ENCODE measurements around the gene RAB14.

Gene RAB14

DNA sequence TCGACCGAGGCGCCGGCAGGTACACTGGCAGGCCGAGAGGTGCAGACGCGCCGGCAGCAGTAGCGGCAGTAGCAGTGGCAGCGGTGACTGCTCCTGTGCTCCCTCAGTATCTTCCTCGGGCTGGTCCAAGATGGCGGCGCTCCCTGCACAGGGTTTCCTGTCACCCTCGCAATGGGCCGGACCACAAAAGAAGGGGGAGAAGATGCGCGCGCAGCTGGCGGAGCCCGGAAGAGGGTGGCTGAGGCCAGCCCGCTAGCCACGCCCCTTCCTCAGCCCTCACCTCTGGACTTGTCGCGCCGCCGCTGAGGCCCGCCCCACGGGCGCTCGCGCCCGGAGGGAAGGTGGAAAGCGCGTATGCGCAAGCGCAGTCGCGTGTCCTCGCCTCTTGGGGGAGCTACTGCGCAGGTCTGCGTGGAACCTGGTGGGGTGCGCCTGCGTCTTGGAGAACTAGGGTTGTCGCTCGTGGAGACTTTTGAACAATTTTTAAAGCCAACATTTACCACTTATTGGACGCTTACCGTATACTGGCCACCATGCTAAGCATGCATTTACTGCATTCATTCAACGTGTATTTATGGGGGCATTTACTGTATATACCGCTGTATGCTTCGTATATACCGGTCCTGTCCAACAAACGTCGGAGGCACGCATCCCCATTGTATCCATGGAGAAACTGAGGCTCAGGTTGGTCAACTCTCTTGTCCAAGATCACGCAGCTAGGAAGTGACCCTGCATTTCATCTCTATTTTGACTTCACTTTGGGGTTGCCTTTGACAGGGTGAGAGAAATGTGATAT lies at the start of gene RAB14:
Gene RAB14 (minus strand): TSS at position 132 of the 796 bp plus-strand sequence. CDS start 8,457 bp downstream, outside the sequence.
- peak; percentile 99 for DNase-seq

DNA sequence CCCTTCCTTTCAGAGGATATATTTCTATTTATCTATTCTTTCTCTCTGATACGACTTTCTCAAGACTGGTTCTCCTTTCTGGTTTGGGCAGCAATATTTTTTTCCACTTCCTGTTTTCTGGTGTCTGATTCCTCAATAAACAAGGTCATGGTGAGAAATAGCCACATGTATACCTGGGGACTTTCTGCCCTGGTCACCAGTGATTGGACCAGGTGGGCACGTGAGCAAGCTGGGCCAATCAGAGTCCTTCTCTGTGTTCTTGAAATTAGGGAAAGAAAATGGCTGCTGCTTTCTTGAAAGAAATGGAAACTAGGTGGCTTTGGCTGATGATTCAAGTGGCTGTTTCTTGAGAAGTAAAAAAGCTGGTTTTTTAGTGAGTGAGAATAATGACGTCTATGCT lies 47.9 kb upstream of the RAB14 start:
- no peak for DNase-seq

DNA sequence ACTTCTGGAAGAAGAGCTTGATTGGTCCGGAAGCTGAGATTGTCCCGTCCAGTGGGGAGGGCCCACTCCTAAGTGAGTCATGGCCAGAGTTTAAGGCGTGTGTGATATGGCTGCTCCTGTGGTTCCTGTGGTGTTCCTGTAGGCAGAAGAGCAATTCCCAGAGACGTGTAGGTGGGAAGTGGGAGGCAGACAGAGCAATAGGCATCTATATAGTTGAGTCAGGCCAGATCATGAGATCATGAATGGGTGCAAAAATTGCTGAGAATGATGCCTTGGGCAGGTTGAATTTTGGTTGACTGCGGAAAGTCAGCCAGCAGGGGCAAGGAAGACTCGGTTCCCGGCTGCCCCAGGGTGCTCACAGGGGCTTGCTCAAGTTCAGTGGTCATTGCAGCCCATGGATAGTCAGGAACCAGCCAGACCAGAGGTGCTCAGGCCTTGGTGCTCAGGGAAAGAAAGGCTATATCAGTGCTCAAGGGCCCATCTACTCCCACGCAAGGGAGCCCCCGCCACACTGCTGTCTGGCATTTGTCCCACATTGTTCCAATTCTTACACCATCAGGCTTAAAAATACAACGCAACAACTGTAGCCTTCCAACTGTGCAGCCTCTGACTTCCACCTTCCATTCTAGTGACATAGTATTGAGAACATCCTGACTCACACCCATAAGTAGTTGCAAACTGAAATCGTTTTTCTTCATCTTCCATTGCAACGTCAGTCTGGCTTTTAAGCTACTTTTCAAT lies 45.3 kb upstream of the RAB14 start:
- no peak for DNase-seq

DNA sequence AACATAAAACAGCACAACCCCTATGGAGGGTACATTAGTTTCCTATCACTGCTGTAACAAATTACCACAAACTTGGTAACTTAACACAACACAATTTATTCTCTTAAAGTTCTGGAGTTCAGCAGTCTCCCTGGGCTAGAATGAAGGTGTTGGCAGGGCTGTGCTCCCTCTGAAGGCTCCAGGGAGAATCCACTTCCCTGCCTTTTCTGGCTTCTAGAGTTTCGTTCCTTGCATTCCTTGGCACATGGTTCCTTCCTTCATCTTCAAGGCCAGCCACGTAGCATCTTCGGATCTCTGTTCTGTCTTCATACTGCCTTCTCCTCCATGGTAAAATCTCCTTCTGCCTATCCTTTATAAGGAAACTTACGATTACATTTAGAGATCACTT lies 41.3 kb upstream of the RAB14 start:
- no peak for DNase-seq

DNA sequence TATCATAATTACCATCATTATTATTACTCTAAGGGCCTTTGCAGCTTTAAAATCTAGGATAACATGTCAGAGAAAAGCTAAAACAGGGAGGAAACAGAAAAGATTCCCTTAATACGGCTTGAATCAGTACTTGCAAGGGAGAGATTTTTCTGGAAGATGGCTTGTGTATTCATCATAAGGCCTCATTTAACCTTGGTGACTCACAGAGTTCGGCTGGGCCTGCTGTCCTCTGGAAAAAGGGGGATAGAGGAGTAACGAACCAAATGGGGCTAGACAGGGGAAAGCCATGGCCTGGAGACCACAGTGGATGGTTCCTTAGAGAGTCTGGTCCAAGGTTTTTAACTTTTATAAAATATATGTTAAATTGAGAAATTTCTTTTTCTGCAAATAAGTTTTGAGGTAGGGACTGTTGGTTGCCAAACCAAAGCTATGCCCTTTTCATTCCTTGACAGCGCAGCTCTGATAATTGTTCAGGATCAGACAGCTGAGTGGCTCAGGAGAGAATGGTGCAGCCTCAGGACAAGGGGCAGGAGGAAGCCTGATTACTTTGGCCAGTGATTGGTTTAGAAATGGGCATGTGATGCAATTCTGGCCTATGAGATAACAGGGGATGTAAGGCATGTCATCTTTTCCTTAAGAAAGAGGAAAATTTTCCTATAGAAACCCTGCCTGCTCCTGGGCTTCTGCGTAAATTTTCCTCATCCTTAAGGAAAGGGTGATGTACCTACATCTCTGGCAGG lies 40.7 kb upstream of the RAB14 start:
- DNase-seq, result no peak

DNA sequence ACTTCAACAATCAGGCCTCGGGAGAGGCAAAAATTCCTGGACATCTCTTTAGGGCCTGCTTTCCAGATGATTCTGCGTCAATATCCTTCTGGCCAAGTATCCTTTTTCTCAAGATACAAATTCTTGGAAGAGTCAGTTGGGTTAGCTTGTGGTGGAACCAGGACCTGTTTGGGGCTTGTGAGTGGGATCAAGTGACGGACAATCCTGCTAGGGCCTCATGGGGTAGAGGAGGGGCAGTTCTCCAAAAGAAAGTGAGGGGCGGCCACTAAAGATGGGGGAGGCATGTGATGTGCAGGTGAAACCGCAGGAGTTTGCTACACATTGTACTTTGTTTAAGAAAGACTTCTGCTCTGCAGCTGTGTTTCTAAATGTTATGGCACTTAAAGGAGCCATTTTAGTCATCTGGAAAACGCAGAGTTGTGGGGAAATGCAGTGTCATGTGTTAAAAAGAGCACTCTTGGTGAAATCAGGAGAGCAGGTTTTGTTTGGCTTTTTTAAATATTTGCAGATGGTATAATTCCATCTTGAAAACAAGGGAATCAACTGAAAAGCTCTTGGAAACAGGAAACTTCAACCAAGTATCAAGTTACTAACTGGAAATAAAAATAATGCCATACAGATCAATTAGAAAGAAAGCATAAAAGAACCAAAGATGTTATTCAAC lies 38.9 kb upstream of the RAB14 start:
- DNase-seq, result no peak

DNA sequence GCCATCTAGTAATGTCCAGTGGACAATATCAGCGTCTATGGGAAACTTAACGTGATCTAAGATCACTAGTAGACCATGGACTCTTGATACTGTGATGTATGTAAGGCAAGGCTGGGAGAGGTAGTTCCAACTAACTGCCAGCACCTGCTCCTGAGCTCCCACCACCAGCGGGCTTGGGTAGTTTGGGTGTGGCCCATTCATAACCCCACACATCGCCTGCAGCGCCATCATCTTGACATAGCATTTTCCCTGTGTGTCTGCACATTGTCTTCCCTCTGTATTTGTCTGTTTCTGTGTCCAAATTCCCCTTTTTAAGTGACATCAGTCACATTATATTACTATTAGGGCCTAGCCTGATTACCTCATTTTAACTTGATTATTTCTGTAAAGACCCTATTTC lies 38.2 kb upstream of the RAB14 start:
- no peak for DNase-seq

DNA sequence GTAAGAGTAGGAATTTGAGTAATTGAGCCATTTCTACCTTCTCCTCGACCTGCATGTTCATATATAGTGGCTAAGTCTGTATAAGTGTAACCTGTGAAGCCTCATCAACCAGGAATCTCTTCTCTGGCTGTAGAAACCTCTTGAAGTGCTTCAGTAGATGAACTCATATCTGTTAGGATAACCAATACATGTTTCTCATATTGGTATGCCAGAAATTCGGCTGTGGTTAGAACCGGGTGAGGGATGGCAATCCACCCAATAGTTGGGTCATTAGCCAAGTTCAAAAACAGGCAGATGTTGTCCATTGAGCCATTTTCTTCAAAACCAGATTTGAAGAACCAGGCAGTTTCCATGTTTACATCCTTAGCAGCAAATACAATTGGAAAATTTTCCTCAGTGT lies 37.4 kb upstream of the RAB14 start:
- DNase-seq, result no peak

DNA sequence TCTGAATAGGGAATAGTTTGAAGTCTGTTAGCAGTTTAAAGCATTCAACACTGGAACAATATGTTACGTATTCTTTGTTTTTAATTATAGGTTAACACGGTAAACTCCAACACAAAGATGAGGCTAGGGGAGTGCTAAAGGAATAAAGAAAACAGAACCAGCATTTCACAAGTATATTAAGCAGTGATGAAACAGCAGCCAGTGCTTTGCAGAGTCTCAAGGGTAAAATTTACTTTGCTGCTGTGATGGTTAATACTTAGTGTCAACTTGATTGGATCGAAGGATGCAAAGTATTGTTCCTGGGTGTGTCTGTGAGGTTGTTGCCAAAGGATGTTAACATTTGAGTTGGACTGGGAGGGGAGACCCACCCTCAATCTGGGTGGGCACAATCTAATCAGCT lies 36.2 kb upstream of the RAB14 start:
- DNase-seq, result no peak

DNA sequence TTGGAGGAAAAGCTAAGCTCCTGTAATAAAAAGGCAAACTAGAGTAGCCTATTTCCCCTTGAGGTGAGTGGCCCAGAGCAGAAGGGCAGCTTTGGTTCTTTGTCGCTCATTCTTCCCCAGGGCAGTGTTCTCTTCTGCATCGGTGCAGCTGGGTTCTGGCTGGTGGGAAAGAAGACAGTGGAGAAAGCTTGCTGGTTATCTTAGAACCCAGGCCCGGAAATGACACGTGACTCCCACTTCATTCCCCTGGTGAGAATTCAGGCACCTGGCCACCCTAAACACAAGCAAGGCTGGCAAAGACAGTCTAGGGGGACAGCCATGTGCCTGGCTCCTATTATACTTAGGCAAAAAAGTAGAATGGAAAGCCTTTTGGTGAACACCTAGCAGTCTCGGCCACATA lies 33.8 kb upstream of the RAB14 start:
- DNase-seq, result no peak

DNA sequence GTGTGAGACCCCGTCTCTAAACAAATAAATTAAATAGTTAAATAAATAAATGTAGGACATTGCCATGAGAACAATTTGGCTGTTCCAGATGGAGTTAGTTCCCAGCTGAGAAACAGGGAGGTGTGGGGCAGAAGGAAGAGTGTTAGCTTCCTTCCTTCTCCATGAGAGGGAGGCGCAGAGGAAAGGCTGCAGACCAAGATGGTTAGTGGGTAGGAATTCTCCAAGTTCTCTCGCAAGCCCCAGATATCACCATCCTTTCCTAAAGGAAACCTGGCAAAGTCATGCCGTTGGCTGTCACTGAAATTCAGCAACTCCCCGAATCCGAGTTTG lies 33.1 kb upstream of the RAB14 start:
- DNase-seq, result no peak

DNA sequence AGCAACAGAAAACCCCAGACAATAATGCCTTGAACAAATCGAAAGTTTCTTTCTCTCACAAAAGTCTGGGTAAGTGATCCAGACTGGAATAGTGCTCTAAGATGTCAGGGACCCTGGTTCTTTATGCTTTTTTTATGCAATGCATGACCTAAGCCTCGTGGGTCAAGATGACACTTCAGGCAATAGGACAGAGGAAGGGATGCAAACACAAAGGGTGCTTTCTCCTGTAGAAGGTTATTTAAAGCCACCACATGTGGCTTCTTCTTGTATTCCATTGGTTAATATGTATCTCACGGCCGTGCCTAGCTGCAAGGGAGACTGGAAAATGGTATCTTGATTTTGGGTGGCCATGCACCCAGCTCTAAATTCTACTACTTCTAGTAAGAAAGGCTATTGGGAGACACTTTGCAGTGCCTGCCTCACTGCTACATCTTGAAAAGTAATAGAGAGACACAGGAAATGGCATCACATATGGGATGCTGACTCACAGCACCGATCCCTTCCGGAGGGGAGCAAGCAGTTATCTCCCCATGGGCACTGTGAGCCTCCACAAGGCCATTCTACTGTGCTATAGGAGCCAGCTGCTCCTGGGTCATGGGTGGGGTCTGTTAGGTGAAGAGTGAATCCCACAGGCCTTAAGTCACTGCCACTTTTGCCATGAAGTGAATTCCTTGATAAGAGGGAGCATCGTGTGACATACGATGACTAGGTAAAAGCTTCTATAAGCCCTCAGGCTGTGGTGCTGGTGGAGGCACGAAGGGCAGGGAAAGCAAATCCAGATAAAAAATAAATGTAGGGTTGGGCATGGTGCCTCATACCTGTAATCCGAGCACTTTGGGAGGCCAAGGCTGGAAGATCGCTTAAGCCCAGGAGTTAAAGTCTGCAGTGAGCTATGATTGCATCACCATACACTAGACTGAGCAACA lies 32.5 kb upstream of the RAB14 start:
- DNase-seq, result no peak

DNA sequence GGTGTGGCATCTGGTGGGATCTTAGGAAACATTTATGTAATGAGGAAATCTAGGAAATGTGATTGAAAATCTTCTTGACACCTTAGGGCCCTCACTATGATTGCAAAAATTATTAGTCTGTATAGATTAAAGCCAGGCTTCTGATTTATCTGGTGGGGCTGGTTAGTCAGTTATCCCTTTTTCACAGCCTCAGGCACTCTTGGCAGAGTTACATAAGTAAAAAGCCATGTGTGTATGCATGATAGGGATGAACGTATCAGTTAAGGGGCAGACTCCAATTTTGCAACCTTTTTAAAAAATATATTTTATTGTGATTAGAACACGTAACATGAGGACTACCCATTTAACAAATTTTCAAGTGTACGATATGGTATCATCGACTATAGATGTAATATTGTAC lies 30.6 kb upstream of the RAB14 start:
- no peak for DNase-seq

DNA sequence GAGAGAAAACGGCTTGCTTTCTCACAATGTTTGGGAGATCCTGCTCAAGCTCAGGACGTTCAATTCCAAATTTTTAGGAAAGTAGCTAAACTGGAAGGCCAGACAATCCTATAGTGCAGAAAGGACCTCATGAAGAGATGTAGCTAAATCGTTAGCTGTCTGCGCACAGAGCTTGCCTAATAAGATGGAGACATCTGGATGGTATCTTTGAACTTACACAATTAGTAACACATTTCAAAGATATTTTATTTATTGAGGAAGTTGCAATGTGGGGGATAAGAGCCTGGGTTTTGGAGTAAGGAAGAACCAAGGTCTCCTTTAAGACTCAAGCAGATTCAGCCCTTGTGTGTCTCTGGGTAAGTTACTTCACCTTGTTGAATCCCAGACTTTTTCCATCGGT lies 28.6 kb upstream of the RAB14 start:
- DNase-seq, result no peak

DNA sequence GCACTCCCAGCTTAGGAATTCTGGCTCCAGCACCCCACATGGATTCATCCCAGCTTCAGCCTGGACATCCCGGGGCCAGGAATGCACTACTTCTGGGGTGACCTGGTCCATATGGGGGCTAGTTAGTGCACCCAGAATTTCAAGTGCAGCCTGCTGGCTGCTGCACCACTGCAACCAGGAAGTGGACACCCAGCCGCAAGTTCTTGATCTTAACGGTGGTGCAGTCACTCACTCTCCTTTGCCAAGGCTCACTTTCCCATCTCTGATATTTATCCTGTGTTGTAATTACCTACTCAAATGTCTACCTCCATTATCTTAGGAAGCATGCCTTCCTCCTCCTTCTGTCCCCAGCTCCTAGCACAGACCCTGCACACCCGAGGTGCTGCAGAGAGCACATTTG lies 26.2 kb upstream of the RAB14 start:
- DNase-seq, result no peak

DNA sequence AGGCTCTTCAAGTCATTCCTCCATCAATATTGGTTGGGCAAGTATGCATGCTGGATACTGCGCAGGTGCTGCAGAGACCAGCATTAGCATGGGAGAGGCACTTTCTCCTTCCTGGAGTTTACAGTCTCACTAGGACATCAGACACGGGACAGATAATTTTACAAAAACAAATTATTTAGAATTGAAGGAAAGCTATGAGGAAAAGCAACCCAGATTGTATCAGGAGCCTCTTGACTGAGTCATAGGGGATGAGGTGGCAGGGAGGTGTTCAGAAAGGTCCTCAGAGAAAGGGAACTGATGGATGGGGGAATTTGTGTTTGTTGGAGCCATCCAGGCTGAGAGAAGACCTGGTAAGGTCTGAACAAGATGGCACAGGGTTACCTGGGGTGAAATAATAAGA lies 24.5 kb upstream of the RAB14 start:
- DNase-seq, result no peak

DNA sequence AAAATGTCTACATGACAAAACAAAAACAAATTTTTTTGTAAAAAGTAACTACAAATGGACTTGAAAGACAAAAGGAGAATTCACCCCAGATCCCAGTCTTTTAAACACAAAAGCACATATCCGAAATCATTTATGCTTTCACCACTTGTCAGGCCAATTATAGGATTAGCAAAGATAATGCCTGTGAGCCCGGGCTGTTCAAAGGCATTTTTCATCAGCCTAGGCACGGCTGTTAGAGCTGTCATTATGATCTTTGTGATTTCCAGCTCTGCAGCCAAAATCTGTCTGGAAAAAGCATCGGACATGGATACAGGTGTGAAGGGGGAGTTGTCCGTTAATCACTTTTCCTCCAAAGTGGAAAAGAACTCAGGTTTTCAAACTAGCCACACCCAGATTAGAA lies 23.6 kb upstream of the RAB14 start:
- no peak for DNase-seq

DNA sequence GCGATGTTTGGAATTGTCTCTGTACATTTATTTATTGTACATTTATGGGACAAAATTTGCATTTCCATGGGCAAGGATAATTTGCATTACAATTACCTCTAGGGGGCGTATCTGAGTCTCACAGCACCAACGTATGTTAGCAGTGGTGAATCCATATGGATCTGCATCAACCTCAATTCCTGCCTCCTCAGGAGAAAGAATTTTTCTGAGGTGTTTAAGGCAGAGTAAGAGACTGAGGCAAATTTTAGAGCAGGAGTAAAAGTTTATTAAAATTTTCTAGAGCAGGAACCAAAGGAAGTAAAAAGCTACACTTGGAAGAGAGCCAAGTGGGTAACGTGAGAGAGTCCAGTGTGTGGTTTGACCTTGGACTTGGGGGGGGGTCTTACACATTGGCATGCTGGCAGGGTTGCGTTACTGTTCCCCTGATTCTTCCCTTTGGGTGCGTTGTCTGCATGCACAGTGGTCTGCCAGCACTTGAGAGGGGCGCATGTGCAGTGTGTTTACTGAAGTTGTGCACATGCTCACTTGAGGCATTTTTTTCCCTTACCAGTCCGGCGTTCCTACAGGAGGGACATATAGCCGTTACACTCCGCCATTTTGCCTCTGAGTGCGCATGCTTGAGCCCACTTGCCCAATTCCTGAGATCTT lies 21.0 kb upstream of the RAB14 start:
- DNase-seq, result no peak

DNA sequence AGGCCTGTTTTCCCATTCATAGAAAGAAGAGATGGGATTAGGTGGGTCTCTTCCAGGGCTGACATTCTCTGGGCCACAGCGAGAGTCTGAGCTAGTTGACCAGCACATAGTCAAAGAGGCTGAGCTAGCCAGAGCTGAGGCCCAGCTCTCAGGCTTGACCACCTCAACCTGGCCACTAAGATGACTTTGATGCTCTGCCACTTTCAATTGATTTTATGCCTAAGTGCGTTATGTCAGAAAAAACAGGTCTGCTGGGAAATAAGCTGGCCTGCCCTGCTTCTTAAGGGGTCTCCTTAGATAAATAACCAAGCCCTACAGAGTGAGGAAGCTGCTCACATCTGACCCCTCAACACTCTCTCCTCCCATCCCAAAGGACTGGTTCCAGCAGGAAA lies 20.0 kb upstream of the RAB14 start:
- DNase-seq, result no peak

DNA sequence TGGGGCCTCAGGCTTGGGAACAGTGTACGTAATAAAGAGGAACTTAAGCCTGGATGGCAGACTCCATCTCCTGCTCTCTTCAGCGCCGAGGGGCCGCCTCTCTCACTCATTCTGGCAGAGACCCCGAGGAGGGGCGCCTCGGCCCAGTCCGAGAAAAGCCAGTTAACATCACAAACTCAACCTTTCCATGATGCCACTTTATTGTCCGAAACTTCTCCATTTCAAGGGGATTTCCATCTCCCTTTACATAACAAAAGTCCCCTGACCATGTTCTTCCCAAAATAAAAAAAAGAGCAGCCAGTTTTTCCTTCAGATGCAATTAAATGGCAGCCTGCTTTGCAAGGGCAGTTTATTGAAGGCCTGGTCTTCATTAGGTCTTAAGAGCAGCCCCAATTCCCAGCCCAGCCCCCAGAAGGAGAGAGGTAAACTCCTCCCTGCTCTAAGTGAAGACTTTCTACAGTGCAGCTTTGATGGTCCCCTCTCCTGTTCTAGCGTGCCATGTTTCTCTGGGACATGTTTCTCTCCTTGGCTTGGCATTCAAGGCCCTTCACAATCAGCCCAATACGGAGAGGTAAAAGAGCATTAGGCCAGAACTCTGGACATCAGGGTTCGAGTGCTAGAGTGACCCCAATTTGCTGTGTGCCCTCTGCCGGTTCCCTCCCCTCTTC lies 19.5 kb upstream of the RAB14 start:
- no peak for DNase-seq

DNA sequence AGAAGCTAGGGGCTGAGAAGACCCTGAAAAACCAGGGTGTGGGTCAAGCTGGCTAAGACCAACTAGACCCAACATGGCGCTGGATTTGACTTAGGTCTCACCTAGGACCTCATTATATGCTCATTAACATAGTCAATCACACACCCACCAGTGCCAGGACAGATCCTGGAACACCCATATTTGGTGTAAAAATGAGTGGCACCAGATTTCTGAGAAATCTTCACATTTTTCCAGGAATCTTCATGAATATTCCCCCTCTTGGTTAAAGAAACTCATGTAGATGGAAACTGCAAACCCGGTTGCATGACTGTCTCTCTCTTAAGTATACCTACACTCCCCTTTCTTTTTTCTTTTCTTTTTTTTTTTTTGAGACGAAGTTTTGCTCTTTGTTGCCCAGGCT lies 17.9 kb upstream of the RAB14 start:
- no peak for DNase-seq
